NCI-H1436 (cell line): ENCODE results near the gene DLG2.
"Not testable (repeated sequence)": the region's sequence is repeated elsewhere in the genome, so short reads cannot be mapped to it uniquely, and the experiment has no call there.

ENCODE experiments used
- DNase-seq: peaks from one replicate; lab custom pipeline; 2025; lab: John Stamatoyannopoulos, UW

DLG2 gene

DNA sequence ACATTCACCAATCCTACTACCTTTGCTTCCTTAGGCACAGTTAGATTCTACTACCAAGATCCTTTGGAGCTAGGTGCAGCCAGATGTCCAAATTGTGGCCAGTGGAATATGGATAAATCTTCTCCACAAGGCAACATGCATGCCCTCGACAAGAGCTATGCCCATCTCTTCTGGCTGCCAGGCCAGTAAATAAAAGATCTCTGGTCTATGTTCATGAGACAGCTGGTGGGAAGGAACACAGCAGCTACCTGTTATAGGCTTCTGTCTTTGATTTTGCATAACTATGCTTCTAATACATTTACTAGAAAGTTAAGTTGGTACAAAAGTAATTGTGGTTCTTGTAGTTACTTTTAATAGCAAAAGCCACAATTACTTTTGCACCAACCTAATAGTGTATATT is 182.7 kb downstream of the DLG2 start:
- no peak for DNase-seq

DNA sequence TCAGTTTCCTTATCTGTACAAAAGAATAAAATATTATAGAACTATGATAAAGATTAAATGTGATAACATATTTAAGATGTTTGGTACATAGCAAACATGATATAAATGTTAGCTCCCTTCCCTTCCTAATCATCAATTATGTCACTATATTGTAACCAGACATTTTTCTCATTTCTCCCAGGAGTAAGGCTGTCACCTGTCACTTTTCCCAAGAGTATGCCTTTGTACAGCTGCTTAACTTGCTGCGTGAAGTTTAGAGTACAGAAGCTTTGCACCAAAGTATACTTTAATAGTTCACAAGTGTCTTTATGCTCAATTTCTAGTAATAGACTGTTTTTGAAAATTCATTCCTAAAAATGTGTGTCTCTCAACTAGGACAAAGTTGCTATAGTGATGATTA is 186.9 kb downstream of the DLG2 start:
- DNase-seq: no peak

DNA sequence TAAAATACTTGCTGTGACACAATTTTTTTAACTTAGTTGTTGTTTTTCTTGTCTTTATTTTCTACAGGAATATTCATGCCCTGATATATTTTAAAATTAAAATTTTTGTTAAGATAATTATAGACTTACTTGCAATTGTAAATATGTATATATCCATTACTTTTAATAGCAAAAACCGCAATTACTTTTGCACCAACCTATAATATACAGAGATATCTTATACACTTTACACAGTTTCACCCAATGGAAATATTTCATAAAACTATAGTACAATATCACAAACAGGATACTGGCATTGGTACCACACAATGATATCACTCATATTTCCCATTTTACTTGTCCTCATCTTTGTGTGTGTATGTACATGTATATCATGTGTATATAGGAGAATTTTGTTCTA is 188.8 kb downstream of the DLG2 start:
- DNase-seq: no peak

DNA sequence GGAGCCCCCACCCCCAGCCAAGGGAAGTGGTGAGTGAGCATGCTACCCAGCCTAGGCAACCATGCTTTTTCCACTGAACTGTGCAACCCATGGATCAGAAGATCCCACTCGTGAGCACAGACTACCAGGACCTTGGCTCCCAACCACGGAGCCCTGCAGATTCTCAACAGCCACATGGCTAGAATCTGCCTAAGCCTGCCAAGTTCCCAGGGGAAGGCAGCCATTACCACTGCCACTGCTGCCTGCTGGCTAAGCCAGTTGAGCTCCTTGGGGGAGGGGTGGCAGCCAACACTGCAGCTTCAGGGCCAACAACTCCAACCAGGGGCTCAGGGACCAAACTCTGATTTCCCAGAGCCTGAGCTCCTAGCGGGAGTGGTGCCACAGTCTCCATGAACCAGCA is 195.8 kb downstream of the DLG2 start:
- DNase-seq: peak; percentile 12

DNA sequence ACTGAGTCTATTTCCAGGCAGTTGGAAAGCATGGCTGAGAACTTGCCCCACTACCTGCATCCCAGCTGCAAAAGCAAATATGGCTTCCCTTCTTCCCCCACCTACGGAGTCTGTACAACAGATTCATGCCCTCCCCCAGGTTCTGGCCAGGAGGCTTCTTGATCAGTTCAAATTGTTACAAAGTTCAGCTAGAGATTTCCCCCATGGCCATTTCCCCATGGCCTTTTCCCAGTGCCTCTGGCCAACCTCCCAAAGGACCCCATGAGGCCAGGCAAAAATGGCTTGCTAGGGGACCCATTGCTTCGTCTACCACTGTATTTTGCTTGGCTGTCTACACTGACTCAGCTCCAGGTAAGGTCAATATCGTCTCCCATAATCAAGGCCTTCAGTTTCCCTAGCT is 203.3 kb downstream of the DLG2 start:
- no peak for DNase-seq

DNA sequence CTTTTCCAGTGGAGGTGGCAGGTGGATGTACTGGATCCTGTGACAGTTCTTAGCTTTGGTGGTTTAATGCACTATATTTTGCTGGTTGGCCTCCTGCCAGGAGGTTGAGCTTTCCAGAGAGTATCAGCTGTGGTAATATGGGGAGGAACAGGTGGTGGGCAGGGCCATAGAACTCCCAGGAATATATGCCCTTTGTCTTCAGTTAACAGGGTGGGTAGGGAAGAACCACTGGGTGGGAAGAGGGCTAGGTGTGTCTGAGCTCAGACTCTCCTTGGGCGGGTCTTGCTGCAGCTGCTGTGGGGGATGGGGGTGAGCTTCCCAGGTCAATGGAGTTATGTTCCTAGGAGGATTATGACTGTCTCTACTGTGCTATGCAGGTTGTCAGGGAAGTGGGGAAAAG is 203.8 kb downstream of the DLG2 start:
- no peak for DNase-seq

DNA sequence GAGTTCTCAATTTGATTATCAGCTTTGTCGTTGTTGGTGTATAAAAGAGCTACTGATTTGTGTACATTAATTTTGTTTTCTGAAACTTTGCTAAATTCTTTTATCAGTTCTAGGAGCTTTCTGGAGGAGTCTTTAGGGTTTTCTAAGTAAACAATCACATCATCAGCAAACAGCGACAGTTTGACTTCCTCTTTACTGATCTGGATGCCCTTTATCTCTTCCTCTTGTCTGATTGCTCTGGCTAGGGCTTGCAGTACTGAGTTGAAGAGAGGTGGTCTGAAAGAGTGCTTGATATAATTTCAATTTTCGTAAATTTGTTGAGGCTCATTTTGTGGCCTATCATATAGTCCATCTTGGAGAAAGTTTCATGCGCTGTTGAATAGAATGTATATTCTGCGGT is 213.0 kb downstream of the DLG2 start:
- DNase-seq: no peak

DNA sequence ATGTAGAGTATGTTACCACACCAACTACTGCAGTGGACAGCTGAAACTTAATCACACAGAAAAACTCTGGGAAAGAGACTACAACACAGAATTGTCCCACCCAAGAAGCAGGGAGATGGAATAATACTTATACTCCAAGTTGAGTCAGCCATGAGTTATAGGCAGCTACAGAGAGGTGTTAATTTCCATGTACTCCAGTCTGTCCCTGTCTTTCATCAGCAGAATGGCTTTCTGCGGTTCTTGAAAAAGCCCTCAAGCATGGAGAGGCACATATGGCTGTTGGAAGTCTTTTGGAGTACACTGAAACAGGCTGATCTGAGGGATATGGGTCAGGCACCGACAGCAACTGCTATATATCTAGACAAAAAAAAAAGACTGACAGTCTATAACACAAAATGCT is 219.5 kb downstream of the DLG2 start:
- no peak for DNase-seq

DNA sequence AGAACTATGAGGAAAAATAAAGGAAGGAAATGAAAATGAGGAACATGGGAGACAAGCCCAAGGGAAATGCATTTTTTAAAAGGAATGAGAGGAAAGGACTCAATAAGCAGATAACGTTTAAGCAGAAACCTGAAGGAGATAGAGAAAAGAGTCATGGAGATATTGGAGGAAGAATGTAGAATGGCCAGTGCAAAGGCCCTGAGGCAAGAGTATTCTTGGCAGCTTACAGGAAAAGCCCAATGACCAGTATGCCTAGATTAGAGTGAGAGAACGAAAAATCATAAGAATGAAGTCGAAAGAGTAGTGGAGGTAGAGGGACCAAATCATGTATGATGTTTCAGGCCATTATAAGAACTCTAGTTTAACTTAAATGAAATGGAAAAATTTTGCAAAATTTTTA is 220.3 kb downstream of the DLG2 start:
- no peak for DNase-seq

DNA sequence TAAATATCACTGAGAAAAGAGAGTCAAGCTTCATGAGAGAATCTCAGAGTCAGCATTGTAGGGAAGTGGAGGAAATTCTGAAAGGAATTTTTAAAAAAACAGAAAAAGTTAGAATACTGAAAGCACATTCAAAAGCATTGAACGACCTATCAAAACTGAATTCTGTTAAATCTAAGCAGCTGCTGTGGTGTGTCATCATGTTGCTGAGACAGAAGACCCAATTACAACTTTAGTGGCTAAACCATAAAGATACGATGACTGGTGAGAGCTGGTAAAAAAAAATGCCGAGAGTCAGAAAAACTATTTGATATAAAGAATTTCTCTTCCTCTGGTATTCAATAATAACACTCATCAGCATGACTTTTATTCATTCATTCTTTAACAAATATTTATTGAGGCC is 220.8 kb downstream of the DLG2 start:
- DNase-seq: no peak

DNA sequence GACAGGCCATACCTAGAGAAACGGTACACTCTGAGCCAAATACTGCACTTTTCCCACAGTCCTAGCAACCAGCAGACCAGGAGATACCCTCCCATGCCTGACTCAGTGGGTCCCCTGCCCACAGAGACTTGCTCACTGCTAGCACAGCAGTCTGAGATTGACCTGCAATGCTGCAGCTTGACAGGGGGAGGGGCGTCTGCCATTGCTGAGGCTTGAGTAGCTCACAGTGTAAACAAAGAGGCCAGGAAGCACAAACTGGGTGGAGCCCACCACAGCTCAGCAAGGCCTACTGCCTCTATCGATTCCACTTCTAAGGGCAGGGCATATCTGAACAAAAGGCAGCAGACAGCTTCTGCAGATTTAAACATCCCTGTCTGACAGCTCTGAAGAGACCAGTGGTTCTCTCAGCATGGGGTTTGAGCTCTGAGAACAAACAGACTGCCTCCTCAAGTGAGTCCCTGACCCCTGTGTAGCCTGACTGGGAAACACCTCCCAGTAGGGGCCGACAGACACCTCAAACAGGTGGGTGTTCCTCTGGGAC is 231.6 kb downstream of the DLG2 start:
- DNase-seq: not testable (repeated sequence)

DNA sequence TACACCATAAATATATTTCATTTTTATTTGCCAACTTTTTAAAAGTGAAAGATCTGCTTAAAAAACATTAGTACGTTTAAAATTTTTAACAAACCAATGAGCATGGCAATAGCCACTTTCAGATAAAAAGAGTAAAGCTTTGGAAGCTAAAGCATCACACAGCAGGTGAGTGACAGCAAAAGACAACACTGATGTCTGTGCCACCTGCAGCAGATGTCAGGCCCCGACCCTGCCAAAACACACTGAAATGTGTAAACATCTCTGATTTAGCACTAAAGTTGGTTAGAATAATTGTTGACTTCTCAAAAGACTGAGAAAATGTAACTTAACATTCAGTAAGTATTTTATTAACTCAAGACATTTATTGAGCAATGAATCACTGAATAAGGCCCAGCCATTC is 232.9 kb downstream of the DLG2 start:
- DNase-seq: no peak

DNA sequence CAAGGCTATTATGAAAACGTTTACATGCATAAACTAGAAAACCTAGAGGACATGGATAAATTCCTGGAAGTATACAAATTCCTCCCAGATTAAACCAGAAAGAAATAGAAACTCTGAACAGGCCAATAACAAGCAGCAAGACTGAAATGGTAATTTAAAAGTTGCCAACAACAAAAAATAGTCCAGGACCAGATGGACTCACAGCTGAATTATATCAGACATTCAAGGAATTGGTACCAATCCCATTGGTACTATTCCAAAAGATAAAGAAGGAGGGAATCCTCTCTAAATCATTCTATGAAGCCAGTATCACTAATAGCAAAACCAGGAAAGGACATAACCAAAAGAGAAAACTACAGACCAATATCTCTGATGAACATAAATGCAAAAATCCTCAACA is 236.0 kb downstream of the DLG2 start:
- no peak for DNase-seq

DNA sequence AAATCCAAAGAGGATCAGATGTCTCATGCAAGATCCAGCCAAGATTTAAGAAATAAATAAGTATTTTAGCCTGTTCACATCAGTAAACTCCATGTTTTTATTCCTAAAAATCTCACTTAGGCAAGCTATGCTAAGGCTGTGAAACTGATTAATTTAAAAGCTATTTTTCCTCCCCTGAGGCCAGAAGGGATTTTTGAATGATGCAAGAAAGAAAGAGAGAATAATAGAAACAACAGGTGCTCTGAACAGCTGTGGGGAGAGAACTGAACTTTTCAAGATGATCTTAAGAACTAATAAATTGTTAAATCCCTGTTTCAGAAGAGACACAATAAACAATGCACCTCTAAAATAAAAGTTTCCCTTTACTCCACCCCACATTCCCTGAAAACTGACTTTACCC is 241.6 kb downstream of the DLG2 start:
- no peak for DNase-seq

DNA sequence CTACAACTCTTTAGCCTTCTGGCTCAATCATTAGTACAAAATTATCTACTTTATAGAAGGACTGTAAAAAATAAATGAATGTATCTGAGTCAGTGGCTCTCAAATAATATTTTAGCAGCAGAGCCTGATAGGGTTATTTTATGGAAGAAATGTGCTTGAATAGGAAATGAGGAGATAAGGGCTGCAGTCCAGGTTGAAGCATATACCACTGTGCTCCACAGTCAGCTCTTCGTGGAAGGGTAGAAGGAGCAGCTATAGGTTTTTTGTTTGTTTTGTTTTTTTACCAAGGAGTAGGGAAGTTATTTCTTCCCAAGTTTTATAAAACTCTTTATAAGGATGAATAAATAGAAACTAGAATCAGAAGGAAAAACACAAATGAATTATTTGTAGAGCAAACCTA is 242.0 kb downstream of the DLG2 start:
- DNase-seq: no peak

DNA sequence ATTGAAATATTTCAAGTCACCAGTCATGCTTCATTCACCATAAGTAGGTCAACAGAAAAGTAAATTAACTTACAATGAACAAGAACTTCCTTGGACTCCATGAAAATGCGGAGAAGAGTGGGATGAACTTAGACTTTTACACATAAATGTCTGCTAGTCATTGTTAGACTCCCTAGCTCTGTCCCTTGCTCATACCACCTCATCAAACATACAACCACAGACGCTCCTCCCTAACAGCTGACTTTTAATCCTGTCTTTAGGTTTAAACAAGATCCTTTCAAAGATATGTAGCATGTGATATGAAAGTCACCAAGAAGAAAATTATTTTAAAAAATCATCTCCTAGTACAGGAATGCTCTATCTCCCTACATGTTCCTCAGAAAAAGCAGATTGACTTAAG is 248.1 kb downstream of the DLG2 start:
- DNase-seq: no peak

DNA sequence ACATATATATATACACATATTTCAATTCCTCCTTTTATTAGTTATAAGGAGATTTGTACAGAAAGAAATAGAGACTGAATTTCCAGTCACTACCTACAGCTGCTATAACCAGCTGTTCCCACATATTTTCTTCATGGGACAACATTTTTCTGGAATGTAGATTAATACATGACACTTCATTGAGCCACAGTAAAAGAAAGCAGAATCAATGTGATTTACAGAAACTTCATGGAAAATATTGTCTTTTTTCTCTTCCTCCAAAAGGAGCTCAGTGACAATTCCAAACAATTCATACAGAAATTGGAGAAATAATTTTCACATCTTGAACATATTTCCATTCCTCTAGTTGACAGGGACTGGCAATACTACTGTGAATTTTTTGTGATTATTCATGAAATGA is 249.2 kb downstream of the DLG2 start:
- no peak for DNase-seq

DNA sequence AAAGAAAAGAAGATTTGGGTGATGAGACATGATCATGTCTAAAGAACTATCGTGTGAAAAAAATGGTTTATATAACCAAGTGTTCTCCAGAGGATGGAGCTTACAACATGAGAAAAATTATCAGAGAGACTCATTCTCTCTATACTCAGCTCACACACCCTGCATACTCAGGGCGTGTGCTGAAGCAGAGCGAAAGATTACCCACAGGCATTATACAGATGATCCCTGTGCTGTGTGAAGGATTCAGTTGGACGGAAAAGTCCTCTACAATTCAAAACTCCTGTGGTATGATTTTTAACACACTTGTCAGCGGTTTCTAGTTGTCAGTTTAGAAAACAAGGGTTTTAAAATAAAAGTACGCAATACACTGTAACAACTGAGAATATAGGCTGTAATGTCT is 267.3 kb downstream of the DLG2 start:
- peak; percentile 37 for DNase-seq

DNA sequence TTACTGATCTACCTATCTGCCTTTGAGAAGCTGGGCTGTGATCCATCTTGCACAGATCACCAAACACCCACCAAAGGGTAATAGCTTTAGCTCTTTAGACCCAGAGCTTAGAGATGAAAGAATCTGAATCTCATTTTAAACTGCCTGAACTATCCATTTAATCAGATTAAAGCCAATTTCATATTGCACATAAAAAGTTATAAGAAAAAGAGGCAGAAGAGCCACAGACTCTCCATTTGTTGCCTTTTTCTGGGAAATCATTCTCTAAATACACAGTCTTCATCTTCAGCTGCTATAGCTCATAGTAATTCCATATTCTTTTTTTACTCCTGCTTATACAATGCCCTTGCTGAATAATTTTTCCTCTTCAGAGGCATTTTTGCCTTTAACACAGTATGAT is 271.2 kb downstream of the DLG2 start:
- no peak for DNase-seq

DNA sequence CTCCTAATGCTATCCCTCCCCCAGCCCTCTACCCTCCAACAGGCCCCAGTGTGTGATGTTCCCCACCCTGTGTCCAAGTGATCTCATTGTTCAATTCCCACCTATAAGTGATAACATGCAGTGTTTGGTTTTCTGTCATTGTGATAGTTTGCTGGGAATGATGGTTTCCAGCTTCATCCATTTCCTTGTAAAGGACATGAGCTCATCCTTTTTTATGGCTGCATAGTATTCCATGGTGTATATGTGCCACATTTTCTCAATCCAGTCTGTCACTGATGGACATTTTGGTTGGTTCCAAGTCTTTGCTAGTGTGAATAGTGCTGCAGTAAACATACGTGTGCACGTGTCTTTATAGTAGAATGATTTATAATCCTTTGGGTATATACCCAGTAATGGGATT is 277.6 kb downstream of the DLG2 start:
- not testable (repeated sequence) for DNase-seq

DNA sequence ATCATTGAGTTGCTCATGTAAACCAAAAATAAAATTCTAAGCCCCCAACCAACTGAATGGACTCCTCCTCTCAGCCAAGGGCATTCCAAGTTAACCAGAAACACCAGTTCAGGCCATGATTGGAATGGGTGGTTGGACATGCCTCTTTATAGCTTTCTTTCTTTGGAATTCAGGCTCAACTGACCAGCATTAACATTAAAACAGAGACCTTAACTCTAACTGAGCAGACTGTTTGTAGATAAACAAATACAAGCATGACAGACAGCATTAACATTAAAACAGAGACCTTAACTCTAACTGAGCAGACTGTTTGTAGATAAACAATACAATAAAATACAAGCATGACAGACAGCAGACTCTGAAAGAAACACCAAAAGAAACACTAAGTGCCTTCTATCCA is 278.2 kb downstream of the DLG2 start:
- no peak for DNase-seq

DNA sequence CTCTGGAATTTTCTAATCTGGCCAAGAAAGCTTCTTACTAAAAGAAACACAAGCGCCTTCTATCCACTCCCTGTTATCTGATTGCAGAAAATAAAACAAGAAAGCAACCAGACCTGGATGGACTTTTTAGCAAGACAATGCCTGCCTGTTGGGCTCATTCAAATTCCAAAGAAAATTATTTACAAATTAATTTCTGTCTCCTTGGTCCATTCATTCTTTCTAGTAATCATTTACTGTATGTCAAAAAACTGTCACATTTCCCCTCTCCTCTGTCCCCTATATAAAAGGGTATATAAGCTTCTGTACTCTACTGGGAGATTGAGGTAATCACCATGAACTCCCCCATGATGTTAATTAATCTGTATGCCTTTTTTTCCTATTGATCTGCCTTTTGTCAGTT is 279.9 kb downstream of the DLG2 start:
- no peak for DNase-seq

DNA sequence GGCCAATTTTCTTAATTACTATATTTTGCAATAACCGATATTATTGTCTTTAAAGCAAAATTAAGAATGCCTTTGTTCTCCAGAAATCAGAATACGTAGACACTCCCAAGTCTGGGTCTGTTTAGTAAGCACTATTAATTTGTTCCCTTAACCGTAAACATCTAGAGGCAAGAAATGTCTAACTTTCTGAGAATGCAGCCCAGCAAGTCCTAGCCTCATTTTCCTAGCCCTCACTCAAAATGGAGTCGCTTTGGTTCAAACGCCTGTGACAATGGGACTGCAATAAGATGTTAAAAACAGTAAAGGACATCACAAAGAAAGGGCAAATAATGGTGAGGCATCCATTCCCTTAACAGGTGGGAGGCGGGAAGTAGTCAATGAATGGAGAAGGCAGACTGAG is 280.7 kb downstream of the DLG2 start:
- no peak for DNase-seq

DNA sequence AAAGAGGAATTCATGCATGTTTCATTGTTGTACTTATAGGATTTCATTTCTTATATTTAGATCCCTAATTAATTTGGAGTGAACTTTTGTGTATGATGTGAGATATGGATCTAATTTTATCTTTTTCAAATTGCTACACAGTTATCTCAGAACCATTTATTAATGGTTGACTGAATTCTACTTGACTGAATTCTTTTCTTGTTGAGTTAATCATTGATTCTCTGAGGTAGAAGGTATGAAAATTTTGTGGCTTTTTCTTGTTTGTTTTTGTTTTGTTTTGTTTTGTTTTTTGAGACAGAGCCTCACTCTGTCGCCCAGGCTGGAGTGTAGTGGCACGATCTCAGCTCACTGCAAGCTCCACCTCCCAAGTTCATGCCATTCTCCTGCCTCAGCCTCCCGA is 286.3 kb downstream of the DLG2 start:
- DNase-seq: not testable (repeated sequence)

DNA sequence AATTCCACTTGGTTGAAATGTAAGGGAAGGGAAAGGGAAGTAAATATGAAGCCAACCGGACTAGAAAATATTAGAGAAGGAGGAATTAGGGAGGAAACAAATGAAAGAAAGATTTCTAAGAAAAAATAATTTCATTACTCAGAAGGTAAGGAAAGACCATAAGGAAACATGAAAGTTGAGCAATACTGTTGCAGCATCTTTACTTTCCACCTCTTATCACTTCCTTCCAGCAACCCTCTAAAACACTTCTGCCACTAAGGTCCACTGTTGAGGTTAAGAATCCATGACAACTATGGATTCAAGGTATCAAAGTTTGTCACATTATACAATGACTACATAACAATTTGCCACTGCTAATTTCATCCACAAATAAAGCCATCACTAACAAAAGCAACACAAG is 308.6 kb downstream of the DLG2 start:
- no peak for DNase-seq
